HEK293 (cell line): ENCODE results near the gene PKLR.

Source experiments
- CTCF ChIA-PET: fragments of 350-600 bp; formaldehyde crosslinking; extraction: SDS; loops from one replicate; lab custom pipeline; 2021; ENCODE audit warnings: antibody characterized with exemption; lab: Yijun Ruan, JAX
- POLR2A ChIA-PET: fragments of 300-600 bp; formaldehyde crosslinking; extraction: SDS; loops from one replicate; lab custom pipeline; 2020; ENCODE audit warnings: antibody characterized with exemption, inconsistent platforms; lab: Yijun Ruan, JAX
- H3K27ac ChIP-seq: fragments of 200-500 bp; sonication (Bioruptor generic); 2 replicates; pipeline ENCODE4 v1.5.1; 2014; ENCODE audit warnings: low read depth, low read length, control low read depth, inconsistent platforms; ENCODE audit errors: extremely low read depth
- H3K36me3 ChIP-seq, 2 experiments: fragments of 200-500 bp in 1 of 2; sonication (Bioruptor generic) in 1 of 2; 1 replicate in 1 of 2; 2 replicates in 1 of 2; pipeline ENCODE4 v1.5.1; 2014 to 2017; ENCODE audit warnings: inconsistent platforms in 2 of 2, low read length in 2 of 2; ENCODE audit not compliant: control insufficient read depth in 2 of 2, insufficient read depth in 1 of 2
- H3K4me1 ChIP-seq: fragments of 200-500 bp; sonication (Bioruptor generic); 2 replicates; pipeline ENCODE4 v1.5.1; 2014; ENCODE audit warnings: mild to moderate bottlenecking, low read length, inconsistent platforms; ENCODE audit not compliant: control insufficient read depth, insufficient read depth
- H3K4me3 ChIP-seq: 2 replicates; pipeline ENCODE4 v1.5.1; 2011; ENCODE audit warnings: low read depth, mild to moderate bottlenecking, control low read depth, low read length, moderate library complexity
- H3K9me3 ChIP-seq: fragments of 200-500 bp; sonication (Bioruptor generic); 2 replicates; pipeline ENCODE4 v1.5.1; 2014; ENCODE audit warnings: low read depth, low read length, inconsistent platforms; ENCODE audit not compliant: control insufficient read depth, insufficient read depth
- EGR2 ChIP-seq: fragments of 450-650 bp; formaldehyde crosslinking; IDR thresholded peaks from 2 replicates; pipeline ENCODE4 v1.5.1; 2016; ENCODE audit warnings: low read depth, missing biosample characterization, missing genetic modification characterization
- GLIS1 ChIP-seq: fragments of 450-650 bp; formaldehyde crosslinking; IDR thresholded peaks from 2 replicates; pipeline ENCODE4 v1.5.1; 2016; ENCODE audit warnings: missing biosample characterization, missing genetic modification characterization
- KLF1 ChIP-seq: fragments of 450-650 bp; formaldehyde crosslinking; IDR thresholded peaks from 2 replicates; pipeline ENCODE4 v1.5.1; 2016; ENCODE audit warnings: missing biosample characterization, missing genetic modification characterization
- KLF17 ChIP-seq: fragments of 450-650 bp; formaldehyde crosslinking; IDR thresholded peaks from 2 replicates; pipeline ENCODE4 v1.5.1; 2016; ENCODE audit warnings: missing biosample characterization, missing genetic modification characterization
- MZF1 ChIP-seq: fragments of 450-650 bp; formaldehyde crosslinking; IDR thresholded peaks from 2 replicates; pipeline ENCODE4 v1.5.1; 2017; ENCODE audit warnings: missing biosample characterization, missing genetic modification characterization, borderline replicate concordance
- PATZ1 ChIP-seq: fragments of 450-650 bp; formaldehyde crosslinking; IDR thresholded peaks from 2 replicates; pipeline ENCODE4 v1.5.1; 2016; ENCODE audit warnings: missing biosample characterization, missing genetic modification characterization
- SP2 ChIP-seq: fragments of 450-650 bp; formaldehyde crosslinking; IDR thresholded peaks from 2 replicates; pipeline ENCODE4 v1.5.1; 2016; ENCODE audit warnings: missing biosample characterization, missing genetic modification characterization
- SP7 ChIP-seq: fragments of 450-650 bp; formaldehyde crosslinking; IDR thresholded peaks from 2 replicates; pipeline ENCODE4 v1.5.1; 2016; ENCODE audit warnings: missing biosample characterization, missing genetic modification characterization
- ZBTB48 ChIP-seq: fragments of 450-650 bp; formaldehyde crosslinking; IDR thresholded peaks from 2 replicates; pipeline ENCODE4 v1.5.1; 2016; ENCODE audit warnings: missing biosample characterization, missing genetic modification characterization
- ZFHX2 ChIP-seq: fragments of 450-650 bp; formaldehyde crosslinking; conservative IDR thresholded peaks from 2 replicates; pipeline ENCODE4 v1.5.1; 2016; ENCODE audit warnings: missing biosample characterization, missing genetic modification characterization
- ZFP69B ChIP-seq: fragments of 450-650 bp; formaldehyde crosslinking; IDR thresholded peaks from 2 replicates; pipeline ENCODE4 v1.5.1; 2016; ENCODE audit warnings: missing biosample characterization, missing genetic modification characterization
- ZIC2 ChIP-seq: fragments of 450-650 bp; formaldehyde crosslinking; IDR thresholded peaks from 2 replicates; pipeline ENCODE4 v1.5.1; 2016; ENCODE audit warnings: missing biosample characterization, missing genetic modification characterization
- ZNF239 ChIP-seq: fragments of 450-650 bp; formaldehyde crosslinking; IDR thresholded peaks from 2 replicates; pipeline ENCODE4 v1.5.1; 2016; ENCODE audit warnings: missing biosample characterization, missing genetic modification characterization
- ZNF341 ChIP-seq: fragments of 450-650 bp; formaldehyde crosslinking; IDR thresholded peaks from 2 replicates; pipeline ENCODE4; 2016; ENCODE audit warnings: low read depth, missing biosample characterization, missing genetic modification characterization
- ZNF366 ChIP-seq: fragments of 450-650 bp; formaldehyde crosslinking; conservative IDR thresholded peaks from 2 replicates; pipeline ENCODE4 v1.5.1; 2016; ENCODE audit warnings: missing biosample characterization, missing genetic modification characterization
- ZNF391 ChIP-seq: fragments of 450-650 bp; formaldehyde crosslinking; IDR thresholded peaks from 2 replicates; pipeline ENCODE4 v1.5.1; 2016; ENCODE audit warnings: low read depth, missing biosample characterization, missing genetic modification characterization, borderline replicate concordance
- ZNF394 ChIP-seq: fragments of 450-650 bp; formaldehyde crosslinking; IDR thresholded peaks from 2 replicates; pipeline ENCODE4 v1.5.1; 2016; ENCODE audit warnings: missing biosample characterization, missing genetic modification characterization, mild to moderate bottlenecking, moderate library complexity, borderline replicate concordance
- ZNF398 ChIP-seq: fragments of 450-650 bp; formaldehyde crosslinking; IDR thresholded peaks from 2 replicates; pipeline ENCODE4 v1.5.1; 2017; ENCODE audit warnings: missing biosample characterization, missing genetic modification characterization
- ZNF600 ChIP-seq: fragments of 450-650 bp; formaldehyde crosslinking; IDR thresholded peaks from 2 replicates; pipeline ENCODE4 v1.5.1; 2016; ENCODE audit warnings: missing biosample characterization, missing genetic modification characterization
- ZSCAN16 ChIP-seq: fragments of 450-650 bp; formaldehyde crosslinking; IDR thresholded peaks from 2 replicates; pipeline ENCODE4 v1.5.1; 2016; ENCODE audit warnings: missing biosample characterization, missing genetic modification characterization
- TF ChIP-seq, protein P1 (sequence below): fragments of 450-650 bp; formaldehyde crosslinking; IDR thresholded peaks from 2 replicates; pipeline ENCODE4 v1.5.1; 2016; ENCODE audit warnings: missing biosample characterization, missing genetic modification characterization
- TF ChIP-seq, protein P2 (sequence below): fragments of 450-650 bp; formaldehyde crosslinking; IDR thresholded peaks from 2 replicates; pipeline ENCODE4 v1.5.1; 2016; ENCODE audit warnings: missing biosample characterization, missing genetic modification characterization
- TF ChIP-seq, protein P3 (sequence below): fragments of 450-650 bp; formaldehyde crosslinking; IDR thresholded peaks from 2 replicates; pipeline ENCODE4 v1.5.1; 2016; ENCODE audit warnings: missing biosample characterization, missing genetic modification characterization

Gene PKLR

GRCh38 chr1:155256058-155256852 is 45.0 kb downstream of the PKLR start:
- Histone ChIP-seq H3K4me3 (no peak overlapping the region), H3K36me3 (peaks cover 0 to 54% of the 10 kb centered on the region in 2 experiments; a peak in 2 of 3 replicates), H3K9me3 (no peaks in the 10 kb centered on the region), H3K27ac (peak overlapping the region; percentile 72; the same call in 1 of the 2 replicates), H3K4me1 (no peaks in the 10 kb centered on the region)
- POLR2A ChIA-PET = interaction anchor here (1.2 to 3.7 kb wide), 3 partner anchors 17 to 83 kb away, joined by 4 to 28 read pairs (median 8); partner anchors contain the start of genes CLK2 and KRTCAP2
- CTCF ChIA-PET = interaction anchor here (0.8 to 1.5 kb wide), 4 partner anchors 10 to 50 kb away, joined by 3 to 4 read pairs (median 4); no protein-coding TSS in a partner anchor
- TF ChIP-seq ZSCAN16 (tag by site-specific recombination) = no peak
- peak; percentile 27; the same call in 1 of the 2 replicates for TF ChIP-seq ZNF366
- no peak for TF ChIP-seq ZNF391 (tag by site-specific recombination)
- peak; percentile 69; the same call in 1 of the 2 replicates for TF ChIP-seq ZNF600 (tag by site-specific recombination)
- peak; percentile 25; the same call in 1 of the 2 replicates for TF ChIP-seq ZBTB48 (tag by site-specific recombination)
- no peak for TF ChIP-seq ZNF398 (tag by site-specific recombination)
- no peak for TF ChIP-seq MZF1 (tag by site-specific recombination)
- peak; percentile 76 for TF ChIP-seq ZFP69B (tag by site-specific recombination)
- peak; percentile 4; the same call in 1 of the 2 replicates for TF ChIP-seq SP2 (tag by site-specific recombination)
- peak; percentile 79; the same call in 1 of the 2 replicates for TF ChIP-seq ZNF394 (tag by site-specific recombination)
- TF ChIP-seq, protein P1, sequence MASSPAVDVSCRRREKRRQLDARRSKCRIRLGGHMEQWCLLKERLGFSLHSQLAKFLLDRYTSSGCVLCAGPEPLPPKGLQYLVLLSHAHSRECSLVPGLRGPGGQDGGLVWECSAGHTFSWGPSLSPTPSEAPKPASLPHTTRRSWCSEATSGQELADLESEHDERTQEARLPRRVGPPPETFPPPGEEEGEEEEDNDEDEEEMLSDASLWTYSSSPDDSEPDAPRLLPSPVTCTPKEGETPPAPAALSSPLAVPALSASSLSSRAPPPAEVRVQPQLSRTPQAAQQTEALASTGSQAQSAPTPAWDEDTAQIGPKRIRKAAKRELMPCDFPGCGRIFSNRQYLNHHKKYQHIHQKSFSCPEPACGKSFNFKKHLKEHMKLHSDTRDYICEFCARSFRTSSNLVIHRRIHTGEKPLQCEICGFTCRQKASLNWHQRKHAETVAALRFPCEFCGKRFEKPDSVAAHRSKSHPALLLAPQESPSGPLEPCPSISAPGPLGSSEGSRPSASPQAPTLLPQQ (tag by site-specific recombination) = peak; percentile 89
- TF ChIP-seq EGR2 (tag by site-specific recombination) = peak; percentile 36
- TF ChIP-seq PATZ1 (tag by site-specific recombination) = peak; percentile 61; the same call in 1 of the 2 replicates
- peak; percentile 96 for TF ChIP-seq KLF1 (tag by site-specific recombination)
- TF ChIP-seq KLF17 (tag by site-specific recombination) = peak; percentile 94
- TF ChIP-seq, protein P2, sequence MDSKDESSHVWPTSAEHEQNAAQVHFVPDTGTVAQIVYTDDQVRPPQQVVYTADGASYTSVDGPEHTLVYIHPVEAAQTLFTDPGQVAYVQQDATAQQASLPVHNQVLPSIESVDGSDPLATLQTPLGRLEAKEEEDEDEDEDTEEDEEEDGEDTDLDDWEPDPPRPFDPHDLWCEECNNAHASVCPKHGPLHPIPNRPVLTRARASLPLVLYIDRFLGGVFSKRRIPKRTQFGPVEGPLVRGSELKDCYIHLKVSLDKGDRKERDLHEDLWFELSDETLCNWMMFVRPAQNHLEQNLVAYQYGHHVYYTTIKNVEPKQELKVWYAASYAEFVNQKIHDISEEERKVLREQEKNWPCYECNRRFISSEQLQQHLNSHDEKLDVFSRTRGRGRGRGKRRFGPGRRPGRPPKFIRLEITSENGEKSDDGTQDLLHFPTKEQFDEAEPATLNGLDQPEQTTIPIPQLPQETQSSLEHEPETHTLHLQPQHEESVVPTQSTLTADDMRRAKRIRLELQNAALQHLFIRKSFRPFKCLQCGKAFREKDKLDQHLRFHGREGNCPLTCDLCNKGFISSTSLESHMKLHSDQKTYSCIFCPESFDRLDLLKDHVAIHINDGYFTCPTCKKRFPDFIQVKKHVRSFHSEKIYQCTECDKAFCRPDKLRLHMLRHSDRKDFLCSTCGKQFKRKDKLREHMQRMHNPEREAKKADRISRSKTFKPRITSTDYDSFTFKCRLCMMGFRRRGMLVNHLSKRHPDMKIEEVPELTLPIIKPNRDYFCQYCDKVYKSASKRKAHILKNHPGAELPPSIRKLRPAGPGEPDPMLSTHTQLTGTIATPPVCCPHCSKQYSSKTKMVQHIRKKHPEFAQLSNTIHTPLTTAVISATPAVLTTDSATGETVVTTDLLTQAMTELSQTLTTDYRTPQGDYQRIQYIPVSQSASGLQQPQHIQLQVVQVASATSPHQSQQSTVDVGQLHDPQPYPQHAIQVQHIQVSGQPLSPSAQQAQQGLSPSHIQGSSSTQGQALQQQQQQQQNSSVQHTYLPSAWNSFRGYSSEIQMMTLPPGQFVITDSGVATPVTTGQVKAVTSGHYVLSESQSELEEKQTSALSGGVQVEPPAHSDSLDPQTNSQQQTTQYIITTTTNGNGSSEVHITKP = peak; percentile 30; the same call in 1 of the 2 replicates
- no peak for TF ChIP-seq ZNF239 (tag by site-specific recombination)
- TF ChIP-seq SP7 (tag by site-specific recombination) = peak; percentile 57; the same call in 1 of the 2 replicates
- TF ChIP-seq, protein P3, sequence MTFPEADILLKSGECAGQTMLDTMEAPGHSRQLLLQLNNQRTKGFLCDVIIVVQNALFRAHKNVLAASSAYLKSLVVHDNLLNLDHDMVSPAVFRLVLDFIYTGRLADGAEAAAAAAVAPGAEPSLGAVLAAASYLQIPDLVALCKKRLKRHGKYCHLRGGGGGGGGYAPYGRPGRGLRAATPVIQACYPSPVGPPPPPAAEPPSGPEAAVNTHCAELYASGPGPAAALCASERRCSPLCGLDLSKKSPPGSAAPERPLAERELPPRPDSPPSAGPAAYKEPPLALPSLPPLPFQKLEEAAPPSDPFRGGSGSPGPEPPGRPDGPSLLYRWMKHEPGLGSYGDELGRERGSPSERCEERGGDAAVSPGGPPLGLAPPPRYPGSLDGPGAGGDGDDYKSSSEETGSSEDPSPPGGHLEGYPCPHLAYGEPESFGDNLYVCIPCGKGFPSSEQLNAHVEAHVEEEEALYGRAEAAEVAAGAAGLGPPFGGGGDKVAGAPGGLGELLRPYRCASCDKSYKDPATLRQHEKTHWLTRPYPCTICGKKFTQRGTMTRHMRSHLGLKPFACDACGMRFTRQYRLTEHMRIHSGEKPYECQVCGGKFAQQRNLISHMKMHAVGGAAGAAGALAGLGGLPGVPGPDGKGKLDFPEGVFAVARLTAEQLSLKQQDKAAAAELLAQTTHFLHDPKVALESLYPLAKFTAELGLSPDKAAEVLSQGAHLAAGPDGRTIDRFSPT = 0 out of 2 replicates have a peak, but pooled peaks have one; percentile 39
- peak; percentile 76 for TF ChIP-seq ZFHX2 (tag by site-specific recombination)
- TF ChIP-seq ZNF341 (tag by site-specific recombination) = peak; percentile 50
- TF ChIP-seq GLIS1 (tag by site-specific recombination) = peak; percentile 35
- 0 out of 2 replicates have a peak, but pooled peaks have one; percentile 30 for TF ChIP-seq ZIC2
